ENCODE measurements around the gene MAP2K5. TPM values are rescaled to one million over a fixed set of nuclear protein-coding genes. Genes with fewer than 3 reads are reported as not detected.

The MAP2K5 gene
- total and polyA plus RNA-seq, 7 donors = 11.3 to 19.4 (median 14.3) TPM

DNA sequence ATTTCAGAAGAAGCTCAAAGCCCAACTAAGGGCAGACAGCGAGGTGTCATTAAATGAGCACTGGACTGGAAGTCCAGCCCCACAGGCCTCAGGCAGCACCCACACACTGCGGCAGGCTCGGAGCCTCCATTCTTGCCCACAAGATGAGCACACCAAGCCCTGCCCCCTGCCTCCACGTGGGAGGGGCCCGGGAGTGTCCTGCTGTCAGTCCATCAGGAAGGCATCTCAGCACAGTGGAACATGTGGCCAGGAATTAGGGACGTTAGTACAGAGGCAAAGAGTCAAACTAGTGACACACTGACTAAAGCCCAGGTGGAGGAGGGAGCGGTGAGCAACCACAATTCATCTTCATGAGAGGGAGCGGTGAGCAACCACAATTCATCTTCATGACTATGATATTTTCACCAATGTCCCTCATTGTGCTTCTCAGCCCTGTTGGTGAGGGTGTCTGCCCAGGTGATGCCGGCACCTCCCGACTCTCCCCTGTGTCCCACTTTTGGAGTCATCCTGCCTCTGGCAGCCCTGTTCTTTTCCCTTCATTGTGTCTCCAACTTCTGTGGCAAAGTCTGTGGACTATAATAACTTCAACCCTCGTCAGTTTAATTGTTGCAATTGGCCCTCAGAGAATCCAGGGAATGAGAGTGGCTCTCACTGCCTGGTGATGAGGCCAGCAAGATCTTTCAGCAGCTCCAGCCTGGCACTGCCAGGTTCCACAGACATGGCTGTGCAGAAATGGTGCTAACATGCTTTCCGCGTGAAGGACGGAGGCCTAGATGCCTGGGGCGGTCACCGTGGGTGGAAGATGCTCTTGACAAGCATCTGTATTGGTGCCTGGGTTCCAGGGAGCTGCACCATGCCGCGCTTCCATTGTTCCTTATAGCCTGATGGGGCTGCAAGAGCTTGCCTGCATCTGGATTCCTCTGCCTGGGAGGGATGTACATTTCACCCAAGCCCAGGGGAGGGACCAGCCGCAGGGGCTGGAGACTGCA, 259.7 kb downstream of the MAP2K5 start:
- intact Hi-C loops (cut with DNase I) = no loop called here
- Histone ChIP-seq H3K9me3 (no peaks in the 10 kb centered on the region), H3K27ac (no peak overlapping the region), H3K36me3 (peaks cover 0 to 20% (median 1%) of the 10 kb centered on the region in 4 donors), H3K4me3 (no peak overlapping the region), H3K4me1 (no peaks in the 10 kb centered on the region), H3K27me3 (no peaks in the 10 kb centered on the region)
- TF ChIP-seq POLR2A (IDR thresholded peaks at IDR 0.05) (no peak), EP300 (IDR thresholded peaks at IDR 0.05) (no peak), POLR2AphosphoS5 (IDR thresholded peaks at IDR 0.05) (no peak)
- TF ChIP-seq, protein P1, sequence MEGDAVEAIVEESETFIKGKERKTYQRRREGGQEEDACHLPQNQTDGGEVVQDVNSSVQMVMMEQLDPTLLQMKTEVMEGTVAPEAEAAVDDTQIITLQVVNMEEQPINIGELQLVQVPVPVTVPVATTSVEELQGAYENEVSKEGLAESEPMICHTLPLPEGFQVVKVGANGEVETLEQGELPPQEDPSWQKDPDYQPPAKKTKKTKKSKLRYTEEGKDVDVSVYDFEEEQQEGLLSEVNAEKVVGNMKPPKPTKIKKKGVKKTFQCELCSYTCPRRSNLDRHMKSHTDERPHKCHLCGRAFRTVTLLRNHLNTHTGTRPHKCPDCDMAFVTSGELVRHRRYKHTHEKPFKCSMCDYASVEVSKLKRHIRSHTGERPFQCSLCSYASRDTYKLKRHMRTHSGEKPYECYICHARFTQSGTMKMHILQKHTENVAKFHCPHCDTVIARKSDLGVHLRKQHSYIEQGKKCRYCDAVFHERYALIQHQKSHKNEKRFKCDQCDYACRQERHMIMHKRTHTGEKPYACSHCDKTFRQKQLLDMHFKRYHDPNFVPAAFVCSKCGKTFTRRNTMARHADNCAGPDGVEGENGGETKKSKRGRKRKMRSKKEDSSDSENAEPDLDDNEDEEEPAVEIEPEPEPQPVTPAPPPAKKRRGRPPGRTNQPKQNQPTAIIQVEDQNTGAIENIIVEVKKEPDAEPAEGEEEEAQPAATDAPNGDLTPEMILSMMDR (IDR thresholded peaks at IDR 0.05) = no peak
- no peak for DNase-seq
- 87 to 88% methylated on average over 19 of the region's 19 CpGs for WGBS, 2 donors

DNA sequence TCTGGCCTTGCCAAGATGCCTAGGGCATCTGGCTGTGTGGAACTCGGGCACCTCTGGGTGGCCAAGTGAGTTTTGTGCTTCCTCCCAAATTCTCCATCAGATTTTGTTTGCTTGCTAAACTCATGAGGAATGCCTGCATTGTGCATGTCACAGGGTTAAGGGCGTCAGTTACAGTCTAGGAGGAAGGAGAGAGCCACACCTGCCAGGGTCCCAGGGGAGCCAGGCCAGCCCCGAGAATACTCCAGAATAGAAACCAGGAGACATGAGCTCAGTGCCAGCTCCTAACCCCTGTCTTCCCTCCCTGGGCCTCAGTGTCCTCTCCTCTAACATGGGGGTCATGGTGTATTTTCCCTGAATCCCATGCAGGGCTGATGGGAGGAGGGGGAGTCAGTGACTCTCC, 260.8 kb downstream of the MAP2K5 start:
- Histone ChIP-seq H3K4me3 (no peak overlapping the region), H3K27me3 (no peaks in the 10 kb centered on the region), H3K4me1 (no peaks in the 10 kb centered on the region), H3K9me3 (no peaks in the 10 kb centered on the region), H3K36me3 (peaks cover 0 to 21% (median 1%) of the 10 kb centered on the region in 4 donors), H3K27ac (no peak overlapping the region)
- WGBS, 2 donors = 83 to 92% methylated on average over 3 of the region's 3 CpGs
- TF ChIP-seq POLR2AphosphoS5 (IDR thresholded peaks at IDR 0.05) = no peak
- TF ChIP-seq, protein P1 (IDR thresholded peaks at IDR 0.05) = no peak
- TF ChIP-seq POLR2A (IDR thresholded peaks at IDR 0.05) = no peak
- no peak for TF ChIP-seq EP300 (IDR thresholded peaks at IDR 0.05)
- DNase-seq = no peak
- intact Hi-C loops (cut with DNase I) = no loop called here

DNA sequence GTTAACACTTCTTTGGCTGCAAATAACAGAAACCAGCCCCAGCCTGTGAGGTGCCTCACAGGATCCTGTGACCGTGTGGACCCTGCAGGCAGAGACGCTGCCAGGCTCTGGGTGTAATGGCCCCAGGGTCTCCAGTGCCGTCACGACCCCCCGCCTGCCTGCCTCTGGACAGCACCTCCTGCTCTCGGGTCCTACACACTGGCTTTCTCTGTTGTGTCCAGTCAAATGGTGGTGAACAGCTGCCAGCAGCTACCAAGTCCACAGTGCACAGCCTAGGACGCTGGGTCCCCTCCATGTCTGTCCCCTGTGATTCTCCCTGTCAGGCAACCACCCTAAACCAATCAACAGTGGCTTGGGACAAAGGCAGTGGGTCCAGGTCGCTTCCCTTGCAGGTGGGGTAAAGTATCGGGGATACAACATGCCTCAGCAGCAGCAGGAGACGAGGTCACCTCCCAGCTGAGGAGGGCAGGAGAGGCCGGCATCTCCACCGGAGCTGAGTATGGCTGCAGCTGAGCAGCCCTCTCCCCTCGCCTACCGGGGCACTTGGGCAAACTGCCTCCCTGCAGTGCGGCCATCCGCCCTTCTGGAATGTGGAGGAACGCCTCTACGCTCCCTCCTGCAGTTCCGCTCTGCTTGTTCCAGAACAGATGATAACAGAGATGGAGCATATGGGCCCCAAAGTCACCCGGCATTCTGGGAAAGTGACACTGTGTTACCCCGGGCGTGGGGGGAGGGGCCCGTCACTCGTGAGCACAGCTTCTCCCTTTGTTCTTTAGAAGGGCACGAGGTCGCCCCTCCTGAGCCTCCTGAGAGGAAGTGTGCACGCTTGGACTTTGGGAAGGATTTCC, 261.7 kb downstream of the MAP2K5 start:
- H3K27ac ChIP-seq = no peak overlapping the region
- intact Hi-C loops (cut with DNase I) = no loop called here
- no peaks in the 10 kb centered on the region for H3K4me1 ChIP-seq
- 88 to 92% methylated on average over 27 of the region's 27 CpGs for WGBS, 2 donors
- TF ChIP-seq EP300 (IDR thresholded peaks at IDR 0.05) (no peak), POLR2AphosphoS5 (IDR thresholded peaks at IDR 0.05) (no peak), POLR2A (IDR thresholded peaks at IDR 0.05) (no peak)
- TF ChIP-seq, protein P1 (IDR thresholded peaks at IDR 0.05) = no peak
- H3K9me3 ChIP-seq = no peaks in the 10 kb centered on the region
- no peak for DNase-seq
- no peaks in the 10 kb centered on the region for H3K27me3 ChIP-seq
- H3K4me3 ChIP-seq = no peak overlapping the region
- peaks cover 0 to 29% (median 0%) of the 10 kb centered on the region in 4 donors for H3K36me3 ChIP-seq

DNA sequence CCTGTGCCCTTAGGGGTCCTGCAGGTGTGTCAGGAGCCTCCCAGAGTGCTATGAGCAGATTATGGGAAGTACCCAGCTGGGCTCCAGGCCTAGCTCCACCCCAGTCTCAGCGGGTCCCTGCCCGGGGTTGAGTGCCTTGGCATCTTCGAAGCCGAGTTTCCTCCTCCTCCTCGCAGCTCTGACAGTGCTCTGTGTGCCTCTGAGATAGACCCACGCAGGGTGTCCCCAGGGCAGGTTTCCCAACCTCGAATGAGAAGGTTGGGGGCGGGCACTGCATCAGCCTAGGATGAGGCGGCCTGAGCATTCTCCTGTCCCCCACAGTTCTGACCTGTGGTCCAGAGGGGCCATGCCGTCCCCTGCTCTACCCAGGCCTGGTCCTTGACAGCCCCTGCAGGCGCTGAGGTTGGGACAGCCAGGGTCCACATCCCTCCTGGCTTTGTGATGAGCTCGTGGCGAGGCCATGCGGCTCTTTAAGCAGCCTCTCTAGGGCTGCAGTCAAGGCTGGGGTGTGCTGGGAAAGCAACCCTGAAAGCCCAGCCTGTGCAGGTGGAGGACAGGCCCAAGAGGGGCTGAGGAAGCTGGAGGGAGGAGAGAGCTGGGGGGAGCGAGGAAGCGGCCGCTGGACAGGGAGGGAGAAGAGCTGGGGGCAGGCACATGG, 262.6 kb downstream of the MAP2K5 start:
- WGBS, 2 donors = 89 to 94% methylated on average over 17 of the region's 17 CpGs
- TF ChIP-seq POLR2AphosphoS5 (IDR thresholded peaks at IDR 0.05) (no peak), EP300 (IDR thresholded peaks at IDR 0.05) (no peak), POLR2A (IDR thresholded peaks at IDR 0.05) (no peak)
- TF ChIP-seq, protein P1 (IDR thresholded peaks at IDR 0.05) = no peak

More for the DNA sequence above, 262.6 kb downstream of the MAP2K5 start:
- Histone ChIP-seq H3K27me3 (no peaks in the 10 kb centered on the region), H3K9me3 (no peaks in the 10 kb centered on the region), H3K4me3 (no peak overlapping the region), H3K4me1 (no peaks in the 10 kb centered on the region), H3K36me3 (peaks cover 0 to 29% (median 0%) of the 10 kb centered on the region in 4 donors), H3K27ac (no peak overlapping the region)
- DNase-seq = no peak
- intact Hi-C loops (cut with DNase I) = no loop called here
